Measurements from ENCODE around the gene NXPH4. TPM values are rescaled to one million over a fixed set of nuclear protein-coding genes. Genes with fewer than 3 reads are reported as not detected.
A peak's percentile ranks its signal among the peaks of the same experiment; 100 is the strongest.

Gene NXPH4
- total and polyA plus RNA-seq, 4 donors: 0.31 to 1.2 (median 0.46) TPM

DNA sequence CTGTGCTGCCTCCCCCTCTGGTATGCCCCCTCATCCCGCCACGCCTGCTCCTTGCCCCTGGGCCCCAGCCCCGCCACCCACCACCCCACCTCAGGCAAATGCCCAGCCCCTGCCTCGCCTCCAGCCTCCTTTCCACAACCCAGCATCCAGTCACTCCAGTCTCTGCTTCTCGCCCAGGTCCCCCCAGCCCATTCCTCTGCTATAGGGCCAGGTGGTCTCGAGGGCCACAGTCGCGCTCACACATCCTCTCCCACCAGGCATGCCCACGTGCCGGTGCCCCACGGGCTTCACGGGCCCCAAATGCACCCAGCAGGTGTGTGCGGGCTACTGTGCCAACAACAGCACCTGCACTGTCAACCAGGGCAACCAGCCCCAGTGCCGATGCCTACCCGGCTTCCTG, 6.1 kb upstream of the NXPH4 start:
- intact Hi-C loops (cut with DNase I): no loop called here
- no peaks in the 10 kb centered on the region for H3K4me1 ChIP-seq (ENCODE audit: control insufficient read depth in 1 of 2, insufficient read depth in 2 of 2, low read length in 2 of 2)
- DNase-seq (no peak), ATAC-seq (ENCODE audit: low FRiP score) (no peak)
- no peak overlapping the region for H3K4me3 ChIP-seq (ENCODE audit: low read length in 2 of 2)
- H3K27me3 ChIP-seq (ENCODE audit: control insufficient read depth in 1 of 2, insufficient read depth in 2 of 2, low read length in 1 of 2): no peaks in the 10 kb centered on the region
- no peak overlapping the region for H3K27ac ChIP-seq (ENCODE audit: low read depth in 1 of 2, low read length in 2 of 2)
- no peaks in the 10 kb centered on the region for H3K9me3 ChIP-seq (ENCODE audit: control insufficient read depth, low read length)
- peaks cover 0 to 3% of the 10 kb centered on the region in 2 donors for H3K36me3 ChIP-seq (ENCODE audit: control insufficient read depth in 1 of 2, insufficient read depth in 2 of 2, low read length in 1 of 2)
- 89 to 91% methylated on average over 15 of the region's 15 CpGs for WGBS, 2 donors

DNA sequence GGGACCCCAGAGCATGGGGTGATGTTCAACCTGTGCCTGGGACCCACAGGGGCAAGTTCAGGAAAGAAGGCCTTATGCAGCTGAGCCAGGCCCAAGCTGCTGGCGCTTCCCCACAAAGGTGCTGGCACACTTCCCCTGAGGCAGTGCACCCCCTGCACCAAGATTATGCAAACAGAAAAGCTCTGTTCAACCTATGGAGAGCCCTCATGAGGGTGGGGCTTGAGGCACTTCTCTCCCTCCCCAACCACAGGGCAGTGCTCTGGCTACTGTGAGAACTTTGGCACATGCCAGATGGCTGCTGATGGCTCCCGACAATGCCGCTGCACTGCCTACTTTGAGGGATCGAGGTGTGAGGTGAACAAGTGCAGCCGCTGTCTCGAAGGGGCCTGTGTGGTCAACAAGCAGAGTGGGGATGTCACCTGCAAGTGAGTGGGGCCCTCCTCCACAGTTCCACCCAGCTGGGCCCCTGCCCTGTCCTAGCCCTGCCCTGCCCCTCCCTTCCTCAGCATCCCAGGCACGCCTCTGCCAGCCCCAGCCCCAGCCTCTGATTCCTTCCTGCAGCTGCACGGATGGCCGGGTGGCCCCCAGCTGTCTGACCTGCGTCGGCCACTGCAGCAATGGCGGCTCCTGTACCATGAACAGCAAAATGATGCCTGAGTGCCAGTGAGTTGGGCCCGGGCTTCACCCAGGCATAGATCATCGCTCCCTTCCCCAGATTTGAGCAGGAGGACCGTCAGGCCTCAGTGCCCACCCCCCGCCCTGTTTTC, 5.5 kb upstream of the NXPH4 start:
- 81 to 82% methylated on average over 16 of the region's 16 CpGs for WGBS, 2 donors
- H3K27ac ChIP-seq (ENCODE audit: low read depth in 1 of 2, low read length in 2 of 2): no peak overlapping the region
- intact Hi-C loops (cut with DNase I): no loop called here
- no peak for ATAC-seq (ENCODE audit: low FRiP score)
- no peaks in the 10 kb centered on the region for H3K27me3 ChIP-seq (ENCODE audit: control insufficient read depth in 1 of 2, insufficient read depth in 2 of 2, low read length in 1 of 2)
- H3K9me3 ChIP-seq (ENCODE audit: control insufficient read depth, low read length): no peaks in the 10 kb centered on the region
- H3K36me3 ChIP-seq (ENCODE audit: control insufficient read depth in 1 of 2, insufficient read depth in 2 of 2, low read length in 1 of 2): peaks cover 0 to 3% of the 10 kb centered on the region in 2 donors
- no peaks in the 10 kb centered on the region for H3K4me1 ChIP-seq (ENCODE audit: control insufficient read depth in 1 of 2, insufficient read depth in 2 of 2, low read length in 2 of 2)
- H3K4me3 ChIP-seq (ENCODE audit: low read length in 2 of 2): no peak overlapping the region
- DNase-seq: no peak

DNA sequence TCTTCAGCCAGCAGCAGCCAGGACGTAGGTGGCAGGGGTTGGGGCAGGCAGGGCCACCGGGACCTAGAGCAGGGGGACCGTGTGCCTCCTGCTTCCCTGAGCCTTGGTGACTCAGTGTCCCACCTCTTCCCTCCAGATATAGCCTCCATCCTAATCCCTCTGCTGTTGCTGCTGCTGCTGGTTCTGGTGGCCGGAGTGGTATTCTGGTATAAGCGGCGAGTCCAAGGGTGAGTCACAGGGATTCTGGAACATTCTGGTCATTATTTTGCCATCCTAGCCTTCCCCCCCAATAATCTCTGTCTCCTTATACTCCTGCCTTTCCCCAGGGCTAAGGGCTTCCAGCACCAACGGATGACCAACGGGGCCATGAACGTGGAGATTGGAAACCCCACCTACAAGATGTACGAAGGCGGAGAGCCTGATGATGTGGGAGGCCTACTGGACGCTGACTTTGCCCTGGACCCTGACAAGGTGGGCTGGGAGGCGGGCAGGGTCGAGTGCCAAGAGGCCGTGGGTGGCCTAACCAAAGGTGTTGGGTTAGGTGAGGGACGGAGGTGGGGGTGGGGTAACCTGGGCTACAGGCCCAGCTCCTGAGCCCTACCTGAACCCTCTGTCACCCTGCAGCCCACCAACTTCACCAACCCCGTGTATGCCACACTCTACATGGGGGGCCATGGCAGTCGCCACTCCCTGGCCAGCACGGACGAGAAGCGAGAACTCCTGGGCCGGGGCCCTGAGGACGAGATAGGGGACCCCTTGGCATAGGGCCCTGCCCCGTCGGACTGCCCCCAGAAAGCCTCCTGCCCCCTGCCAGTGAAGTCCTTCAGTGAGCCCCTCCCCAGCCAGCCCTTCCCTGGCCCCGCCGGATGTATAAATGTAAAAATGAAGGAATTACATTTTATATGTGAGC, 4.5 kb upstream of the NXPH4 start:
- intact Hi-C loops (cut with DNase I): no loop called here
- Histone ChIP-seq H3K4me3 (ENCODE audit: low read length in 2 of 2) (no peak overlapping the region), H3K9me3 (ENCODE audit: control insufficient read depth, low read length) (no peaks in the 10 kb centered on the region), H3K36me3 (ENCODE audit: control insufficient read depth in 1 of 2, insufficient read depth in 2 of 2, low read length in 1 of 2) (no peaks in the 10 kb centered on the region), H3K4me1 (ENCODE audit: control insufficient read depth in 1 of 2, insufficient read depth in 2 of 2, low read length in 2 of 2) (no peaks in the 10 kb centered on the region), H3K27ac (ENCODE audit: low read depth in 1 of 2, low read length in 2 of 2) (no peak overlapping the region), H3K27me3 (ENCODE audit: control insufficient read depth in 1 of 2, insufficient read depth in 2 of 2, low read length in 1 of 2) (no peaks in the 10 kb centered on the region)
- WGBS, 2 donors: 67 to 71% methylated on average over 26 to 27 of the region's 27 CpGs
- ATAC-seq (ENCODE audit: low FRiP score) (no peak), DNase-seq (no peak)

DNA sequence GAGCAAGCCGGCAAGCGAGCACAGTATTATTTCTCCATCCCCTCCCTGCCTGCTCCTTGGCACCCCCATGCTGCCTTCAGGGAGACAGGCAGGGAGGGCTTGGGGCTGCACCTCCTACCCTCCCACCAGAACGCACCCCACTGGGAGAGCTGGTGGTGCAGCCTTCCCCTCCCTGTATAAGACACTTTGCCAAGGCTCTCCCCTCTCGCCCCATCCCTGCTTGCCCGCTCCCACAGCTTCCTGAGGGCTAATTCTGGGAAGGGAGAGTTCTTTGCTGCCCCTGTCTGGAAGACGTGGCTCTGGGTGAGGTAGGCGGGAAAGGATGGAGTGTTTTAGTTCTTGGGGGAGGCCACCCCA, 3.9 kb upstream of the NXPH4 start:
- no peaks in the 10 kb centered on the region for H3K27me3 ChIP-seq (ENCODE audit: control insufficient read depth in 1 of 2, insufficient read depth in 2 of 2, low read length in 1 of 2)
- intact Hi-C loops (cut with DNase I): loop anchor here (1.0 kb wide), 2 partner anchors 27 to 31 kb away; no protein-coding TSS in a partner anchor
- no peak for DNase-seq
- H3K4me1 ChIP-seq (ENCODE audit: control insufficient read depth in 1 of 2, insufficient read depth in 2 of 2, low read length in 2 of 2): no peaks in the 10 kb centered on the region
- H3K36me3 ChIP-seq (ENCODE audit: control insufficient read depth in 1 of 2, insufficient read depth in 2 of 2, low read length in 1 of 2): no peaks in the 10 kb centered on the region
- no peaks in the 10 kb centered on the region for H3K9me3 ChIP-seq (ENCODE audit: control insufficient read depth, low read length)
- H3K27ac ChIP-seq (ENCODE audit: low read depth in 1 of 2, low read length in 2 of 2): no peak overlapping the region
- 54 to 70% methylated on average over 7 of the region's 7 CpGs for WGBS, 2 donors
- ATAC-seq (ENCODE audit: low FRiP score): no peak
- no peak overlapping the region for H3K4me3 ChIP-seq (ENCODE audit: low read length in 2 of 2)

DNA sequence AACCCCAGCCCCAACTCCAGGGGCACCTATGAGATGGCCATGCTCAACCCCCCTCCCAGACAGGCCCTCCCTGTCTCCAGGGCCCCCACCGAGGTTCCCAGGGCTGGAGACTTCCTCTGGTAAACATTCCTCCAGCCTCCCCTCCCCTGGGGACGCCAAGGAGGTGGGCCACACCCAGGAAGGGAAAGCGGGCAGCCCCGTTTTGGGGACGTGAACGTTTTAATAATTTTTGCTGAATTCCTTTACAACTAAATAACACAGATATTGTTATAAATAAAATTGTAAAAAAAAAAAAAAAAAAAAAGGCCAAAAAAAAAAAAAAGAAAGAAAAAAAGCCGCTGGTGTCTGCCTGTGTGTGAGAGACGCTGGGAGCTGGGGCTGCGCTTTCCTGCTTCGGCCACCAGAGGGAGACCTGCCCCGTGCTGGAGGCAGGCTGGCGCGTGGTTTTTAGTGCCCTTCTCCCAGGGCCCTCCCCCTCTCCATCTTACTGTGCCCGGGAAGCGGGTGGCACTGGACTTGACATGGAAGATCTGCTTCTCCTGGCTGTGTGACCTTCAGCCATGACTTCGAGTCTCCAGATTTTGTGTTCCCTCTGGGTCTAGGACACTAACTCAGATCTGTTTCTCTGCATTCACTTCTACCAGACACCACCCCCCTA, 3.4 kb upstream of the NXPH4 start:
- peak; percentile 93 to 96 for DNase-seq
- Histone ChIP-seq H3K27me3 (ENCODE audit: control insufficient read depth in 1 of 2, insufficient read depth in 2 of 2, low read length in 1 of 2) (no peaks in the 10 kb centered on the region), H3K4me3 (ENCODE audit: low read length in 2 of 2) (no peak overlapping the region), H3K9me3 (ENCODE audit: control insufficient read depth, low read length) (no peaks in the 10 kb centered on the region), H3K27ac (ENCODE audit: low read depth in 1 of 2, low read length in 2 of 2) (no peak overlapping the region), H3K4me1 (ENCODE audit: control insufficient read depth in 1 of 2, insufficient read depth in 2 of 2, low read length in 2 of 2) (no peaks in the 10 kb centered on the region), H3K36me3 (ENCODE audit: control insufficient read depth in 1 of 2, insufficient read depth in 2 of 2, low read length in 1 of 2) (no peaks in the 10 kb centered on the region)
- WGBS, 2 donors: 3 to 4% methylated on average over 16 of the region's 16 CpGs
- intact Hi-C loops (cut with DNase I): loop anchor here (1.0 kb wide), 2 partner anchors 26 to 30 kb away; no protein-coding TSS in a partner anchor
- ATAC-seq (ENCODE audit: low FRiP score): peak; percentile 92

DNA sequence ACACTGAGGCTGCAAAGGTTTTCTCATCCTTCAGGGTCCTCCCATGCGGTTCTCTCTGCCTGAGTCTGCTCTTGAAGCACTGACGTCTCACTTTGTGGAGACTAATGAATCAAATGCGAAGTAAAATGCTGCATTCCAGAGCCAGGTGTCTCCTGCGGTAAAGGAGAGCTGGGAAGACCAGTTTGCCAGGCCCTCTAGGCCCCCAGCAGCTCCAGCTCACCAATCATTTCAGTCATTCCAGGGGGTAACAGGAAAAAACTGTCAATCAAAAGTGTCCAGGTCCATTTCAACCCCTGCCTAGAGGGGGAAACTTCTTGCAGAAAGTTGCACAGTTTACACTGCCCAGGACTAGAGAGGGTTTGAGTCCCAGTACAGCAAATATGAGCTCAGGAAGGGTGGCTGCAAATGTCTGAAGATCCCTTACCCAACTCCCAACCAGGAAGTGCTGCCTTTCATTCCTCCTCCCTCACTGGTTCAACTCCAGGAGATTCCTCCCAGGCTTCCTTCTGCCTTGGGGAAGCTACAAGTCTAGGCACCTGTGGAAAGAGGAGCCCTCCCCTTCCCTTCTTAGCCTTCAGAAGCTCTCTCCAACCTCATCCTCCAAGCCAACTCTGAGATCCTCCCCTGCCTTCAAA, 2.7 kb upstream of the NXPH4 start:
- Histone ChIP-seq H3K36me3 (ENCODE audit: control insufficient read depth in 1 of 2, insufficient read depth in 2 of 2, low read length in 1 of 2) (no peaks in the 10 kb centered on the region), H3K4me1 (ENCODE audit: control insufficient read depth in 1 of 2, insufficient read depth in 2 of 2, low read length in 2 of 2) (no peaks in the 10 kb centered on the region), H3K27ac (ENCODE audit: low read depth in 1 of 2, low read length in 2 of 2) (no peak overlapping the region), H3K9me3 (ENCODE audit: control insufficient read depth, low read length) (no peaks in the 10 kb centered on the region), H3K4me3 (ENCODE audit: low read length in 2 of 2) (no peak overlapping the region), H3K27me3 (ENCODE audit: control insufficient read depth in 1 of 2, insufficient read depth in 2 of 2, low read length in 1 of 2) (no peaks in the 10 kb centered on the region)
- no peak for DNase-seq
- 62 to 69% methylated on average over 4 of the region's 4 CpGs for WGBS, 2 donors
- intact Hi-C loops (cut with DNase I): loop anchor here (1.0 kb wide), 2 partner anchors 25 to 29 kb away; no protein-coding TSS in a partner anchor
- ATAC-seq (ENCODE audit: low FRiP score): no peak

DNA sequence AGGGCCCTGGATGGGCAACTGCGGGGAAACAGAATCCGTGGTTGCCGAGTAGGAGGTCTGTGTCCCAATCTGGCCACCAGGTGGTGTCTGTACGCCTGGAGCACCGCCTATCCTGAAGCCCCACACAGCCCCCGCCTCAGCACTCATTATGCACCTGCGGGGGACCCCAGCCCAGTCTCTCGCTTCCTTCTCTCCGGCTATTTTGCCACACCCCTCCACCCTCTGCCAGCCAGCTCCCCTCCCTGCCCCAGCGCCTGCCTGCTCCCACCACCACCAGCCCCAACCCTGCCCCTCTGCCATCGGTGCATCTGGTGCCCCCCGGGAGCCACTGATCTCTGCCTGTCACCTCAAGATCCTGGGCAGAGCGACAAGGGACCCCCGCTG, 2.2 kb upstream of the NXPH4 start:
- H3K36me3 ChIP-seq (ENCODE audit: control insufficient read depth in 1 of 2, insufficient read depth in 2 of 2, low read length in 1 of 2): no peaks in the 10 kb centered on the region
- ATAC-seq (ENCODE audit: low FRiP score) (peak; percentile 64), DNase-seq (peak in 1 of 2 donors; percentile 89)
- H3K4me3 ChIP-seq (ENCODE audit: low read length in 2 of 2): no peak overlapping the region
- H3K9me3 ChIP-seq (ENCODE audit: control insufficient read depth, low read length): no peaks in the 10 kb centered on the region
- intact Hi-C loops (cut with DNase I): loop anchor here in 1 of 2 donors (1.0 kb wide), 1 partner anchor 25 kb away; no protein-coding TSS in a partner anchor
- H3K27me3 ChIP-seq (ENCODE audit: control insufficient read depth in 1 of 2, insufficient read depth in 2 of 2, low read length in 1 of 2): no peaks in the 10 kb centered on the region
- H3K27ac ChIP-seq (ENCODE audit: low read depth in 1 of 2, low read length in 2 of 2): no peak overlapping the region
- 1 to 4% methylated on average over 14 of the region's 14 CpGs for whole genome bisulfite sequencing, 2 donors
- H3K4me1 ChIP-seq (ENCODE audit: control insufficient read depth in 1 of 2, insufficient read depth in 2 of 2, low read length in 2 of 2): no peaks in the 10 kb centered on the region

DNA sequence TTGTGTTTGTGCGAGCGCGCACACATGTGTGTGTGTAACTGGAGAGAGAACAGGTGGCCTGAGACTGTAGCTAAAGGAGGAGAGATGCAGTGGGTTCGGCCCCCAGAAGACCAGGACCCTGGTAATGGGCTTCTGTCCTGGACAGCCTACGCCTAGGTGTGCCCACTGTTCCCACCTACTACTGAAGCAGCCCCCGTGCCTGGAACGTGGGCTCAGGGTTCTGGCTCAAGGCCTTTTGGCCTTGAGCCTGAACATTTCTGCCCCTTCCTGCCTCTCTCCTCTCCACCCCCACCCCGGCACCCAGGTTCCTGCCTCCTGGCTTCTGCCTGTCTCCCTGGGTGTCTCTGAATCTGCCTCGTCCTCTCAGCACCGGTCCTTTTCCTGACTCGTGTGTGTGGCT, 1.5 kb upstream of the NXPH4 start:
- intact Hi-C loops (cut with DNase I): no loop called here
- Histone ChIP-seq H3K4me1 (ENCODE audit: control insufficient read depth in 1 of 2, insufficient read depth in 2 of 2, low read length in 2 of 2) (no peaks in the 10 kb centered on the region), H3K27ac (ENCODE audit: low read depth in 1 of 2, low read length in 2 of 2) (no peak overlapping the region), H3K27me3 (ENCODE audit: control insufficient read depth in 1 of 2, insufficient read depth in 2 of 2, low read length in 1 of 2) (no peaks in the 10 kb centered on the region), H3K9me3 (ENCODE audit: control insufficient read depth, low read length) (no peaks in the 10 kb centered on the region), H3K4me3 (ENCODE audit: low read length in 2 of 2) (no peak overlapping the region), H3K36me3 (ENCODE audit: control insufficient read depth in 1 of 2, insufficient read depth in 2 of 2, low read length in 1 of 2) (no peaks in the 10 kb centered on the region)
- no peak for ATAC-seq (ENCODE audit: low FRiP score)
- 24 to 30% methylated on average over 10 to 11 of the region's 11 CpGs for WGBS, 2 donors
- DNase-seq: no peak

Measured in aorta (tissue), 5 donors.